NCI-H1436 treated with DMSO at 0.1 percent for 48 hours (cell line): ENCODE data around the gene LRRC3.

Experiments used
- DNase-seq: peaks from one replicate; lab custom pipeline; 2025; lab: John Stamatoyannopoulos, UW

The LRRC3 gene

GRCh38 chr21:44423941-44424607 is 31.2 kb upstream of the LRRC3 start:
- no peak for DNase-seq

GRCh38 chr21:44424608-44425306 is 30.6 kb upstream of the LRRC3 start:
- DNase-seq: no peak

- DNase-seq: no peak
Measured at GRCh38 chr21:44425307-44425894, 29.9 kb upstream of the LRRC3 start.

DNA sequence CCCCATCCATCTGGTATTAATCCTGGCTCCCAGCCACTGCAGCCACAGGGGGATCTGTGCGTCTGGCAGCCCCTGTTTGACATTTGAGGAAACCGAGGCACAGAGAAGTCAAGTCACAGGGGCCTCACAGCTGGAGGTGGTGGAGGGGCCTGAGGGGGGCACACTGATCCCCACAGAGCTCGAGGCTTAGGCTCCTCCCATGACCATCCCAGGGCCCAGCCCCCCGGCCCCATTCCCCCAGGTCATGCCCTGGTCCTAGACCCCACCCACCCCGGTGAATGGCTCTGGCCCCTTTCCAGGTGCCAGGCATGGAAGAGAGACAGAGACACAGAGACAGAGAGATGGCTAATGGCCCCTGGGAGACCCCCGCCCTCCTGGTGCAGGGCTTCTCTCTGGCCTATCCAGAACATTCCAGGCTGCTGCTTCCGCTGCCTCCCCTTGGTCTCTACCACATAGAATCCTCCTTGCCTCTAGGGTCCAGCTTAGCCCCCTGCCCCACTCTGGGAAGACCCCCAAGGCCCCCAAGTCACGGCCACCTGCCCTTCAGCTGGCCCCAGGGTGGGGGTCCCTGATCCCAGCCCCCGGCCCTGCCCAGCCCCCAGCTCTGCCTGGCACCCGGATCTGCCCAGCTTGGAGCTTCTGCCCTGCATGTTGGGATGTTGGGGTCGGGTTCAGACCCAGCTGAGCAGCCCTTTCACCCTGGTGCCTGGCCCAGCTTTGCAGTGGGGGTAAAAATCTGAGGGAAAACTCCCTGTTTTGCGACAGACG is 29.2 kb upstream of the LRRC3 start:
- no peak for DNase-seq

DNA sequence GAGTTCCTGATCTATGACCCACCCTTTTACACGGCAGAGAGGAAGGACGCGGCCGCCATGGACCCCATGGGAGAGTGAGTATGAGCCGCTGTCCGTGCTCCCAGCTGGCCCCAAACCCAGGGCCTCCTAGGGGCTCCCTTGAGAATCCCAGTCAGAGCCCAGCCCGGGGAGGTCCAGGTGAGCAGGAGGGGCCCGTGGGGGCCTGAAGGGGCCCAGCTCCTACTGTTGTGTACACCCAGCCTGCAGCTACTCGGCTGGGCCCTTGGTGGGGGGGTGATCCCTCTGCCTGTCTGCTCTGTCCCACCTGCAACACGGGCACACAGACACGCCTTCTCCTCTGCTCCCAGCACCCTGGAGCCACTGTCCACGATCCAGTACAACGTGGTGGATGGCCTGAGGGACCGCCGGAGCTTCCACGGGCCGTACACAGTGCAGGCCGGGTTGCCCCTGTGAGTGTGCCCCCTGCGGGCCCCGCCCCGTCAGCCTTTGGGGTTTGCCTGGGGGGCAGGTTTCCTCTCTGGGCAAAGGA is 28.6 kb upstream of the LRRC3 start:
- no peak for DNase-seq

- DNase-seq: no peak
Measured at GRCh38 chr21:44427241-44428120, 27.8 kb upstream of the LRRC3 start.

- DNase-seq: no peak
Measured at GRCh38 chr21:44428281-44428960, 26.9 kb upstream of the LRRC3 start.

GRCh38 chr21:44429894-44430293 is 25.4 kb upstream of the LRRC3 start:
- no peak for DNase-seq

GRCh38 chr21:44431300-44431699 is 24.0 kb upstream of the LRRC3 start:
- no peak for DNase-seq

DNA sequence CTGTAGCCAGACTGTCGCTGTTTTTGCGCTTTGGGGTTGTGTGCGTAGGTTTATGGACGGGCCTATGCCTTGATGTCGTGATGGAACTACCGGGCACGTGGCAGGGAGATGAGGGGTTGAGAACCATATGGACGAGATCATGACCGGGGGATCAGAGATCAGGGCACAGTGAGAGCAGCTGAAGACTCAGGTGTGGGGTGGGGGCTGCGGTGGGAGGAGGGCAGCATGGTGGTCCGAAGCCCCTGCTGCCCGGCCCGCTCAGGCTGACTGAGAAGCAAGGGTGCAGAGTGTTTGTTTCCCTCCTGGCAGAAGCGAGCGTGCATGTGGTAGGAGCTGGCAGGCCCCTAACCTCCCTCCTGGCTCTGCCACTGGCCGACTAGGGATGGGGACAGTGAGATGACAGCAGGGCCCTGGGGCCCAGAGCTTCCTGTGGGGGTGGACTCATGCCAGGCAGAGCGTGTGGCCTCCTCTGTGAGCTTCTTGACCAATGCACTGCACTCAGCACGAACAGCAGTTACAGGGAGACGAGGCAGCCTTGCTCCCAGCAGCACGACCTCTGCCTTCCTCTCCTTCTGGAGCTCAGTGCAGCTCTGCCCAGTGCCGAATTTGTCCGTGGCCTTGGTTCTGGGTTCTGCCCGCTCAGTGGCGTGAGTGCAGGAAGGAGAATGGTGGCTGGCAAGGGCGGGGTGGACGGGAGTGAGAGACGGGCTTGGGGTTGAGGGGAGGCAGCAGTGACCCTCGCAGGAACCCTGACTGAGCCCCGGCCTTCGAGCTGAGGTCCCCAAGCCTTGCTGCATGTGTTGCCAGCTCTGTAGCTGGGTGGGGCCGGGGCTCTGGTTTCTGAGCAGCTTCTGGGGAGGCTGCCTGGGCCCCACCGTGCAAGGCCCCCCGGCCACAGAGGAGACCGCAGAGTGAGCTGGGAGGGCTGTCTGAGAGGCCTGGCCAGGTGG is 22.2 kb upstream of the LRRC3 start:
- no peak for DNase-seq

- no peak for DNase-seq
Measured at GRCh38 chr21:44433791-44434567, 21.3 kb upstream of the LRRC3 start.

GRCh38 chr21:44434568-44434925 is 20.8 kb upstream of the LRRC3 start:
- no peak for DNase-seq

DNA sequence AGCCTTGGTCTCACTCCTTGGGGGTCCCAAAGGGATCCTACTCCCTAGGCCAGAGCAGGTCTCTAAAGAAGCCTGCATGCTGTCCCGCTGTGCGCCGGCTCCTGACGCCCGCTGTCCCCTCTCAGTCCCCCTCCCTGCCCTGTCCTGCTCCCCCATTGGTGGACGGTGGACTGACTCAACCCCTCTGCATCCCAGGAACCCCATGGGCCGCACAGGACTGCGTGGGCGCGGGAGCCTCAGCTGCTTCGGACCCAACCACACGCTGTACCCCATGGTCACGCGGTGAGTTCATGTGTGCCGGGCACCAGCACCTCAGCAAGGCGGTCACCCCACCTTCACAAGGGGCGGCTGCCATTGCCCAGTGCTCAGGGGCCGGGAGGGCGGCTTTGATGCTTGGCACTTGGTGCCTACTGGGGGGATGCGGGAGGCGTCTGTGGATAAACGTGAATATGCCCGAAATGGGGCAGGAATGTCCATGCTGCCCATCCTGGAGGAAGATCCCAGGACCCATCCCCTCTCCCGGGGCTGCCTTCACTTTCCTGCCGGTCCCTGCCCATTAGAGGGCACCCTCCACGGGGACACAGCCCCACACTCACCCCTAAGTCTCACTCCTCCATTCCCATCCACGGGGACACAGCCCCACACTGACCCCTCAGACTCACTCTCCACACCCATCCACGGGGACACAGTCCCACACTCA is 20.2 kb upstream of the LRRC3 start:
- DNase-seq: no peak

GRCh38 chr21:44436111-44436611 is 19.1 kb upstream of the LRRC3 start:
- DNase-seq: no peak

DNA sequence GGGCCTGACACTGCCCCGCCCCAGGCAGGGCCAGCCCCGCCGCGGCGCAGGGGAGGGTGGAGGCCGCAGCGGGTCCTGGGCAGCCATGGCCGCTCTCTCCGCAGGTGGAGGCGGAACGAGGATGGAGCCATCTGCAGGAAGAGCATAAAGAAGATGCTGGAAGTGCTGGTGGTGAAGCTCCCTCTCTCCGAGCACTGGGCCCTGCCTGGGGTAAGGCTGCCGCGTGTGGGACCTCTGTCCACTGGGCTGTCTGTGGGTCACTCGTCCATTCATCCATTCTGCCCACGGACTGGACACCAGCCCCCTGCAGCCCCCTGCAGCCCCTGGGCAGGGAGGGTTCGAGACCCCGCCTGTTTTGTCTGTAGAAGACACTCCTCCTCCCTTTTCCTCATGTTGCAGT is 18.4 kb upstream of the LRRC3 start:
- no peak for DNase-seq

- no peak for DNase-seq
Measured at GRCh38 chr21:44437371-44437695, 18.0 kb upstream of the LRRC3 start.

GRCh38 chr21:44437696-44438431 is 17.4 kb upstream of the LRRC3 start:
- DNase-seq: no peak
